IMR-90 (cell line): ENCODE measurements around the gene LIMS3. TPM values are rescaled to one million over a fixed set of nuclear protein-coding genes. Genes with fewer than 3 reads are reported as not detected.
"Not testable (repeated sequence)": the region's sequence is repeated elsewhere in the genome, so short reads cannot be mapped to it uniquely, and the experiment has no call there.

Experiments
- ATAC-seq: fragments of 200-7000 bp; cut with Tn5 transposase; 2 replicates; pipeline ENCODE4 v1.9.1; 2020; ENCODE audit warnings: low read depth, mild to moderate bottlenecking, moderate library complexity
- BruUV-seq: library from RNA; stranded (reverse); fragments of 400-500 nt; replicated peaks from 2 replicates; lab custom pipeline; 2021; lab: Mats Ljungman, UMichigan
- CTCF ChIA-PET: fragments of 300-600 bp; formaldehyde crosslinking; extraction: SDS; loops from one replicate; lab custom pipeline; 2021; ENCODE audit warnings: antibody characterized with exemption; lab: Yijun Ruan, JAX
- POLR2A ChIA-PET: fragments of 300-600 bp; sonication (Branson Sonifier 250); formaldehyde crosslinking; loops from one replicate; lab custom pipeline; 2022; ENCODE audit warnings: antibody characterized with exemption; ENCODE audit not compliant: unreplicated experiment; lab: Charles Lee
- DNase-seq: peaks from one replicate; pipeline ENCODE4 v3.0.0; 2013
- H2AFZ ChIP-seq: replicated peaks from 2 replicates; pipeline ENCODE3; 2013; ENCODE audit warnings: low read length, mild to moderate bottlenecking; ENCODE audit not compliant: poor library complexity
- H2AK5ac ChIP-seq: 2 replicates; pipeline ENCODE4 v1.6.1; 2013; ENCODE audit warnings: low read depth, low read length, inconsistent platforms
- H2AK9ac ChIP-seq: replicated peaks from 2 replicates; pipeline ENCODE3; 2013; ENCODE audit warnings: mild to moderate bottlenecking, low read depth, low read length, moderate library complexity; ENCODE audit not compliant: poor library complexity
- H2BK120ac ChIP-seq: 2 replicates; pipeline ENCODE4 v1.6.1; 2013; ENCODE audit warnings: low read depth, low read length, inconsistent platforms
- H2BK15ac ChIP-seq: 3 replicates; pipeline ENCODE4 v1.6.1; 2013; ENCODE audit warnings: low read depth, low read length, inconsistent platforms
- H2BK20ac ChIP-seq: 2 replicates; pipeline ENCODE4 v1.6.1; 2013; ENCODE audit warnings: low read depth, mild to moderate bottlenecking, inconsistent platforms, low read length, moderate library complexity
- H2BK5ac ChIP-seq: 2 replicates; pipeline ENCODE4 v1.6.1; 2013; ENCODE audit warnings: mild to moderate bottlenecking, low read depth, low read length, inconsistent platforms; ENCODE audit not compliant: poor library complexity, severe bottlenecking
- H3K14ac ChIP-seq: replicated peaks from 2 replicates; pipeline ENCODE4 v1.6.1; 2013; ENCODE audit warnings: low read depth, low read length, inconsistent platforms
- H3K18ac ChIP-seq: 2 replicates; pipeline ENCODE4 v1.6.1; 2013; ENCODE audit warnings: low read depth, low read length, control low read depth
- H3K23ac ChIP-seq: 2 replicates; pipeline ENCODE4 v1.6.1; 2013; ENCODE audit warnings: low read depth, low read length, inconsistent platforms
- H3K27ac ChIP-seq: 2 replicates; pipeline ENCODE4 v1.5.1; 2013; ENCODE audit warnings: mild to moderate bottlenecking, control low read depth, low read length; ENCODE audit not compliant: insufficient read depth
- H3K27me3 ChIP-seq: 2 replicates; pipeline ENCODE4 v1.6.1; 2013; ENCODE audit warnings: low read length; ENCODE audit not compliant: control insufficient read depth, insufficient read depth
- H3K36me3 ChIP-seq: 2 replicates; pipeline ENCODE4 v1.6.1; 2013; ENCODE audit warnings: low read length, mixed read lengths; ENCODE audit not compliant: control insufficient read depth, insufficient read depth
- H3K4ac ChIP-seq: 2 replicates; pipeline ENCODE4 v1.6.1; 2013; ENCODE audit warnings: low read depth, low read length, inconsistent platforms
- H3K4me1 ChIP-seq: 2 replicates; pipeline ENCODE4 v1.6.1; 2013; ENCODE audit warnings: low read length, mixed read lengths; ENCODE audit not compliant: control insufficient read depth, insufficient read depth
- H3K4me2 ChIP-seq: 2 replicates; pipeline ENCODE4 v1.6.1; 2013; ENCODE audit warnings: low read depth, mild to moderate bottlenecking, control low read depth, low read length, moderate library complexity
- H3K4me3 ChIP-seq: 2 replicates; pipeline ENCODE4 v1.5.1; 2013; ENCODE audit warnings: low read depth, mild to moderate bottlenecking, control low read depth, low read length, moderate library complexity; ENCODE audit not compliant: insufficient read depth
- H3K56ac ChIP-seq: 2 replicates; pipeline ENCODE4 v1.6.1; 2013; ENCODE audit warnings: low read length, inconsistent platforms; ENCODE audit not compliant: insufficient read depth; ENCODE audit errors: extremely low read depth
- H3K79me1 ChIP-seq, 2 experiments: 2 replicates each; pipeline ENCODE4 v1.6.1; 2013; ENCODE audit warnings: low read length in 2 of 2, inconsistent platforms in 1 of 2, low read depth in 1 of 2
- H3K9ac ChIP-seq: 2 replicates; pipeline ENCODE4 v1.6.1; 2013; ENCODE audit warnings: low read depth, low read length, control low read depth
- H3K9me1 ChIP-seq: 2 replicates; pipeline ENCODE4 v1.6.1; 2013; ENCODE audit warnings: low read length, inconsistent platforms; ENCODE audit not compliant: insufficient read depth
- H3K9me3 ChIP-seq: 2 replicates; pipeline ENCODE4 v1.6.1; 2013; ENCODE audit warnings: low read length; ENCODE audit not compliant: control insufficient read depth, insufficient read depth
- H4K20me1 ChIP-seq: 2 replicates; pipeline ENCODE4 v1.6.1; 2013; ENCODE audit warnings: low read length, inconsistent platforms; ENCODE audit not compliant: insufficient read depth
- H4K5ac ChIP-seq: 2 replicates; pipeline ENCODE4 v1.6.1; 2013; ENCODE audit warnings: mild to moderate bottlenecking, low read depth, low read length, control low read depth
- H4K8ac ChIP-seq, 2 experiments: 2 replicates each; pipeline ENCODE4 v1.6.1; 2013; ENCODE audit warnings: low read depth in 2 of 2, low read length in 2 of 2, control low read depth in 1 of 2, inconsistent platforms in 1 of 2
- H4K91ac ChIP-seq: 2 replicates; pipeline ENCODE4 v1.6.1; 2013; ENCODE audit warnings: low read depth, low read length, inconsistent platforms; ENCODE audit not compliant: insufficient read depth
- WGBS, 2 experiments: methylation state at CpG; one replicate each; pipeline versions ENCODE4 v1.1.5 to v1.1.7; 2013; ENCODE audit warnings: missing lambda C conversion rate in 2 of 2; ENCODE audit not compliant: insufficient read length in 1 of 2; ENCODE audit errors: extremely low coverage in 2 of 2; 5-methylcytosine and 5-hydroxymethylcytosine counted together
- dilution Hi-C: fragments of 300-500 bp; cut with HindIII; formaldehyde crosslinking; loops from one replicate; pipeline ENCODE4 v1.14.3; 2018; ENCODE audit warnings: low sequenced_read_pairs; ENCODE audit not compliant: unreplicated experiment
- in situ Hi-C: fragments of 300-500 bp; cut with MboI; formaldehyde crosslinking; loops from 3 replicates; pipeline ENCODE4 v1.14.3; 2019; ENCODE audit warnings: low sequenced_read_pairs, inconsistent platforms, mixed read lengths
- intact Hi-C: fragments of 100-400 bp; cut with micrococcal nuclease; formaldehyde crosslinking; loops from 2 replicates; pipeline ENCODE4 v1.10.0; 2022
- polyA plus RNA-seq, 3 experiments: library from polyadenylated mRNA; depleted of rRNA; stranded (reverse); fragments of >200 nt; gene quantifications; 2 replicates each; pipeline ENCODE4 v1.2.3, GENCODE V29; 2012; ENCODE audit warnings: low replicate concordance in 1 of 3
- total RNA-seq: library from RNA; depleted of rRNA; stranded (reverse); fragments of >200 nt; gene quantifications from 2 replicates; pipeline ENCODE4 v1.2.3, GENCODE V29; 2012

Gene LIMS3
- total and polyA plus RNA-seq, 2 of the 4 experiments (the other 2 are of a cell fraction) = 0.44 to 12.7 TPM

DNA sequence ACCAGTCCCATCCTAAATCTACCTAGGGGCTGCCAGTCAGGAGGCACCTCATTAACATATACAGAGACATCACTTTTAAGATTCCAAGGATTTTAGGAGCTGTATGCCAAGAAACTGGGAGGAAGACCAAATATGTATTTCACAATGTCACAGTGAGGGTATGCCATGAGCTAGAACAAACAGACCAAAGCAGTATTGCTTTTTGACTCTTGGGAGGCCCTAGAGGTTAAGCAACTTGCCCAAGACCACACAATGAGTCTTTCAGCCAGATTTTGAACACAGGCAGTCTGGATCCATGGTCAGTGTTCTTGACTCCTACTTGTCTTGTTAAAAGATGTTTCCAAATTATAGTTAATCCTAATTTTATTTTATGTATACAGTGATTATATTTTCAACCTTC, 12.3 kb downstream of the LIMS3 start:
- H4K5ac ChIP-seq, H3K36me3 ChIP-seq, H3K23ac ChIP-seq, H3K9ac ChIP-seq, H4K20me1 ChIP-seq, H2BK20ac ChIP-seq, H3K18ac ChIP-seq, CTCF ChIA-PET, H3K9me1 ChIP-seq, H3K14ac ChIP-seq, H3K4me2 ChIP-seq, H3K4me3 ChIP-seq, H2AK5ac ChIP-seq, H3K56ac ChIP-seq, intact Hi-C loops, H3K9me3 ChIP-seq, in situ Hi-C loops, H2AFZ ChIP-seq, dilution Hi-C loops, H2BK120ac ChIP-seq, BruUV-seq, H3K27ac ChIP-seq, H3K27me3 ChIP-seq, H4K91ac ChIP-seq, POLR2A ChIA-PET, H4K8ac ChIP-seq, H3K4me1 ChIP-seq, H3K79me1 ChIP-seq, H2BK15ac ChIP-seq, H3K4ac ChIP-seq, H2AK9ac ChIP-seq, DNase-seq, H2BK5ac ChIP-seq: not testable (repeated sequence)
- peak; percentile 25 for ATAC-seq

DNA sequence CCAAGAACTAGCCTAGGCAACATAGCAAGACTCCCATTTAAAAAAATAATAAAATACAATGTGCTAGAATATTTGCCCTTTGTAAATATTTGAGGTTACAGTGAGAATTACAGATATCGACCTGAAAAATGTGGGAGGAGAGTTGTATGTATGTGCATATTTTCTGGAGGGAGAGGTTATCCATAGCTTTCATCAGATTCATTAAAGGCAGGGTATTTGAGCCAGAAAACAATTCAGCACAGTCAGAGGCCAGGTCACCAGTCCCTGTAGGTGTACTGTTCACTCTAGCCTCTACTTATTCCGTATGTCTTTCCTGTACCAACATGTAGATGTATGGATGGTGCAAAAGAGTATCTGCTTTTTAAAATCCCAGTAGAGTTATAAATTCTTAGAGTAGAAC, 15.4 kb downstream of the LIMS3 start:
- H2BK5ac ChIP-seq, H3K4me3 ChIP-seq, intact Hi-C loops, H3K9ac ChIP-seq, H3K27ac ChIP-seq, POLR2A ChIA-PET, H2AFZ ChIP-seq, BruUV-seq, H3K36me3 ChIP-seq, H3K4ac ChIP-seq, H3K9me1 ChIP-seq, in situ Hi-C loops, ATAC-seq, H3K27me3 ChIP-seq, H3K4me2 ChIP-seq, H3K79me1 ChIP-seq, H2AK5ac ChIP-seq, H2BK15ac ChIP-seq, H3K14ac ChIP-seq, H3K18ac ChIP-seq, dilution Hi-C loops, H2BK20ac ChIP-seq, CTCF ChIA-PET, H3K23ac ChIP-seq, H4K20me1 ChIP-seq, H4K8ac ChIP-seq, H3K4me1 ChIP-seq, H4K5ac ChIP-seq, H4K91ac ChIP-seq, H3K56ac ChIP-seq, H2BK120ac ChIP-seq, H2AK9ac ChIP-seq, H3K9me3 ChIP-seq, DNase-seq: not testable (repeated sequence)
- WGBS, 2 experiments = no CpG with 5 or more reads among the region's 2 CpGs
